Common myeloid progenitor, CD34-positive (primary cell): ENCODE measurements around the gene TACC2.

ENCODE experiments used
- CTCF ChIA-PET: fragments of 350-600 bp; sonication (Branson Sonifier 250); formaldehyde crosslinking; loops from one replicate; lab custom pipeline; 2021; ENCODE audit warnings: antibody characterized with exemption; lab: Charles Lee
- POLR2A ChIA-PET: fragments of 350-600 bp; sonication (Branson Sonifier 250); formaldehyde crosslinking; loops from one replicate; lab custom pipeline; 2021; ENCODE audit warnings: antibody characterized with exemption; lab: Charles Lee
- DNase-seq, 3 donors: peaks; one replicate each; pipeline versions ENCODE4 v3.0.0 to v3.0.0-alpha.2; 2013
- H3K27ac ChIP-seq, 2 experiments: 1 replicate in 1 of 2; 2 replicates in 1 of 2; pipeline ENCODE4 v1.7.0; 2013; ENCODE audit warnings: inconsistent platforms in 2 of 2, low read length in 2 of 2, mild to moderate bottlenecking in 2 of 2, low read depth in 1 of 2, moderate library complexity in 1 of 2; ENCODE audit not compliant: severe bottlenecking in 2 of 2, insufficient read depth in 1 of 2, poor library complexity in 1 of 2
- H3K27me3 ChIP-seq, 5 experiments: replicated peaks in 2 of 5; 1 replicate in 3 of 5; 2 replicates in 2 of 5; pipeline versions ENCODE4 v1.6.1 to v1.7.0; 2013; ENCODE audit warnings: low read length in 4 of 5, mild to moderate bottlenecking in 2 of 5, moderate library complexity in 2 of 5, inconsistent platforms in 1 of 5; ENCODE audit not compliant: insufficient read depth in 5 of 5, control insufficient read depth in 4 of 5
- H3K36me3 ChIP-seq, 4 experiments: 1 replicate in 2 of 4; 2 replicates in 2 of 4; pipeline versions ENCODE4 v1.6.1 to v1.7.0; 2013; ENCODE audit warnings: low read length in 3 of 4, control low read depth in 1 of 4, mild to moderate bottlenecking in 1 of 4; ENCODE audit not compliant: control insufficient read depth in 4 of 4, insufficient read depth in 4 of 4
- H3K4me1 ChIP-seq, 4 experiments: 1 replicate in 3 of 4; 2 replicates in 1 of 4; pipeline versions ENCODE4 v1.6.1 to v1.7.1; 2013; ENCODE audit warnings: low read length in 3 of 4, mild to moderate bottlenecking in 3 of 4, control low read depth in 1 of 4, inconsistent platforms in 1 of 4, moderate library complexity in 1 of 4; ENCODE audit not compliant: control insufficient read depth in 4 of 4, insufficient read depth in 4 of 4; ENCODE audit errors: control extremely low read depth in 1 of 4
- H3K4me3 ChIP-seq, 7 experiments: 1 replicate in 4 of 7; 2 replicates in 3 of 7; pipeline versions ENCODE4 v1.5.1 to v1.7.0; 2013; ENCODE audit warnings: mild to moderate bottlenecking in 7 of 7, low read length in 6 of 7, moderate library complexity in 6 of 7, inconsistent platforms in 2 of 7, low read depth in 2 of 7, control low read depth in 1 of 7; ENCODE audit not compliant: insufficient read depth in 4 of 7, control insufficient read depth in 1 of 7; ENCODE audit errors: extremely low read depth in 1 of 7
- H3K9me3 ChIP-seq, 5 experiments: 1 replicate in 4 of 5; 2 replicates in 1 of 5; pipeline versions ENCODE4 v1.6.1 to v1.7.1; 2013; ENCODE audit warnings: low read length in 4 of 5, mild to moderate bottlenecking in 2 of 5, inconsistent platforms in 1 of 5, low read depth in 1 of 5, moderate library complexity in 1 of 5; ENCODE audit not compliant: control insufficient read depth in 4 of 5, insufficient read depth in 2 of 5; ENCODE audit errors: control extremely low read depth in 1 of 5
- WGBS: methylation state at CpG from one replicate; pipeline ENCODE4 v1.1.5; 2013; ENCODE audit not compliant: insufficient coverage; 5-methylcytosine and 5-hydroxymethylcytosine counted together

Gene TACC2

DNA sequence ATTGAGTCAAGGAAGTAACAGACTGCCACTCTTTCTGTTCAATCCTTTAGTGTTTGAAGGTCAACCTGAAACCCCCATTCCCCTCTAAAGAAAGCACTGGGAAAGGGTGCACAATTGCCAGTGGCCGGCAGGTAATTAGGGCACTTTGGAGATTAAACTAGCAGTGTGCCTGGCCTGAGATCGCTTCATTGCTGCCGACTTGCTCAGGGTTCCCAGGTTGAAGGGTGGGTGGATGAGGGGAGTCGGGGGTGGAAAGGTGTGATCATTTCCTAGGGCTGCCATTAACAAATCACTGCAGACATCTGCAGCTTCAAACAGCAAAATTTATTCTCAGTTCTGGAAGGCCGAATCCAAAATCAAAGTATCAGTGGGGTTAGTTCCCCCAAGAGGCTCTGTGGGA, 265.9 kb downstream of the TACC2 start:
- H3K36me3 ChIP-seq, result no peaks in the 10 kb centered on the region
- ChIA-PET CTCF (no interaction called here), POLR2A (no interaction called here)
- H3K9me3 ChIP-seq, result no peaks in the 10 kb centered on the region
- no peak overlapping the region for H3K27ac ChIP-seq
- H3K4me3 ChIP-seq, result no peak overlapping the region
- peaks cover 0 to 4% (median 0%) of the 10 kb centered on the region in 4 experiments for H3K4me1 ChIP-seq
- WGBS, result 100% methylated on average over 2 of the region's 5 CpGs
- no peak for DNase-seq
- H3K27me3 ChIP-seq, result peaks cover 0 to 7% (median under 1%) of the 10 kb centered on the region in 5 experiments

DNA sequence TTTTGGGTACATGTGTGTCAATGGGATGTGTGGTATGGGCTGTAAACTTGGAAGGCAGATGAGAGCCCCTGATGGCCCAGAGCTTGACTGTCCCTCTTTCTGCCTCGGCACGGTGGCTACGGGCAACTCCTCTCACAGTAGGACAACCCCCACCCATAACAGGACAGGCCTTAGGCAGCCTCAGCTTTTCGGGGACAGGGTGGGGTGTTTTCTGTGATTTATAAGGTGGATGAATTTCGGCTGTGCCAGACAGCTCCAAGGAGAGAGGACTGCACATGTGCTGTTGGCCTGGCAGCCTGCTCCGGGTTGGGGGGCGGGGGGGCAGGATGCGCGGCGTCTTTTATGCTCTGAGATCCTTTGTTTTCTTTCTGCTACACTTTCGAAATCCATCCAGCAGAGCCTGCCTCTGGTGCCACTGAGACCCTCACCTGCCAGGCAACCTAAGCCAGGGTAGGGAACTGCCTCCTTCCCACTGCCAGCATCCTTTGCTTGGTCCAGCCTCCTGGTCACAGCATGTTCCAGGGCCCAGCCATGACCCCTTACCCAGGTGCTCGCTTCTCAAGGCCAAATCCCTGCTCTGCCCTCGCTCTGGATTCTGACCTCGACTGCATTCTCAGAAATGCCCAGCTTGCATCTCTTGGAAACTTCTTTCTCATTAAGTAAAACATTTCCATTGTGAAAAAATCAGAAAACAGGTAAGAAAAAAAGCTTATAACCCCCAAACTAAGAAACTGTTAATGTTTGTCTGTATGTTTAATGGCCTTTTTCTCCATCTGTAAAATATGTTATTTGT, 266.7 kb downstream of the TACC2 start:
- CTCF ChIA-PET, result interaction anchor here (0.7 kb wide), 1 partner anchor 12 kb away, joined by 3 read pairs; no protein-coding TSS in a partner anchor
- no peak for DNase-seq
- Histone ChIP-seq H3K9me3 (peaks cover 0 to under 1% (median 0%) of the 10 kb centered on the region in 5 experiments), H3K27ac (no peak overlapping the region), H3K27me3 (peaks cover 0 to 7% (median 2%) of the 10 kb centered on the region in 5 experiments), H3K36me3 (no peaks in the 10 kb centered on the region), H3K4me3 (no peak overlapping the region), H3K4me1 (peaks cover 0 to 4% (median 0%) of the 10 kb centered on the region in 4 experiments)
- 93% methylated on average over 8 of the region's 14 CpGs for WGBS
- POLR2A ChIA-PET, result no interaction called here

DNA sequence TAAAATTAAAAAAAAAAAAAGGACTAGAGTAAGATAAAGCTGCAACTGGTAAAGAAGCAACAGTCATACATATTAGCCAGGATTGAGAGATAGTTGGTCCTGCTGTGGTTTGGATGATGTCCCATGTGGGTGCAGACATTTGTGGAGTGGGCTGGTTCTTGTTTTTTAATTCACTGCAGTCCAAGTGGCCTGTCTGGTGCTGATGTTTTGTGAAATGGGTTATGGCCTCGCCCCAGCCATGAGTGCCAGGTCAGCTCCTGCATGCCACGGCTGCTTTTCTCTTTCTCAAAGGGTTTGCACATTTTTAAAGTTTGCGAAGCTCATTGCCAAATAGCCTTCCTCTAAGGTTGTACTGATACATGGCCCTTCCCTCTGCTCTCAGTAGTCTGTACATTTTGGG, 268.1 kb downstream of the TACC2 start:
- Histone ChIP-seq H3K4me3 (no peak overlapping the region), H3K36me3 (no peaks in the 10 kb centered on the region), H3K27ac (no peak overlapping the region), H3K4me1 (peaks cover 0 to 4% (median 0%) of the 10 kb centered on the region in 4 experiments), H3K9me3 (peaks cover 0 to 5% (median 0%) of the 10 kb centered on the region in 5 experiments), H3K27me3 (peaks cover 0 to 7% (median 2%) of the 10 kb centered on the region in 5 experiments)
- ChIA-PET CTCF (no interaction called here), POLR2A (no interaction called here)
- 100% methylated on average over 3 of the region's 3 CpGs for WGBS
- DNase-seq, result no peak

DNA sequence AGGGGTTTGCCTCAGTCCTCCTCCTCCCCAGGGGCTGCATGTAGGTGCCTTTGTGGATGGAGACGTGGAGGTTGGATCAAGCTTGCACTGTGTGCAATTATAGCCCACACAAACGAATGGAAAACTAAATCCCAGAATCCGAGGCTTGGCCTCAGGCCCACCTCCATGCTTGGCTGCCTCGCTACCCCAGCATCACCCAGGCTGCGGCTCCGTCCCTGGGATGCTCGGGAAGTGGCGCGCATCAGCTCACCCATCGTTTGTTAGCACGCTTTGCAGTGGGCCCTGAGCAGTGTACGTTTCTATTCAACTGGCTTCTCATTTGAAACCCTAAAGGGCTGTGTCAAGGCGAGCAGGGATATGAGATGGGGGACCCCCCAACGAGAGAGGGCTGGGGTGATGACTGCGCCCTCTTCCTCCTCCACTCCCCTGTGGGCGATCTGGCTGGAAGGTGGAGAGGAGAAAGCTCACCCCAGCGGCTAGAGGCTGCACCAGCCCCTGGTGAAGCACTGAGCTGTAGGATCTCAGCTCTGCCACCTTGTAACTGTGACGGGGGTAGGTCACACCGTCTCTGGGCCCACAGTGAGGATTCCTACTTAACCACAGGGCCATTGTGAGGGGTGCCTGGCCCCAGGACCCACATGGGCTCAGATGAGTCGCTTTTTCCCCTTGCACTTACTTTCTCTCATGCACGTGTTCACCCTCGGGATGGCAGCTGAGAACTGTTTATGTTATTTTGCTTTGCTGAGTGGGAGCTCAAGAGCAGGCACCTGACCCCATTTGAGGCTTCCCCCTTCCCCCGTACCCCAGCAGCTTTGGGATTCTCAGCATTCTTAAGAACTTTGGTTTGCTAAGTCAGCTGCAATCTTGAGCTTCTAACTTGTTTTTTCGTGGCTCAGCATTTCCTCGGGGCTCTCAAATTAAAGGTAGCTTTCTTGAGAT, 269.4 kb downstream of the TACC2 start:
- peaks cover 0 to 7% (median 0%) of the 10 kb centered on the region in 5 experiments for H3K27me3 ChIP-seq
- POLR2A ChIA-PET, result no interaction called here
- H3K9me3 ChIP-seq, result peaks cover 0 to 5% (median 0%) of the 10 kb centered on the region in 5 experiments
- H3K4me3 ChIP-seq, result no peak overlapping the region
- CTCF ChIA-PET, result interaction anchor here (2.0 kb wide), 1 partner anchor 10 kb away, joined by 10 read pairs; no protein-coding TSS in a partner anchor
- no peaks in the 10 kb centered on the region for H3K36me3 ChIP-seq
- 89% methylated on average over 21 of the region's 25 CpGs for WGBS
- H3K27ac ChIP-seq, result no peak overlapping the region
- H3K4me1 ChIP-seq, result no peaks in the 10 kb centered on the region
- no peak for DNase-seq

DNA sequence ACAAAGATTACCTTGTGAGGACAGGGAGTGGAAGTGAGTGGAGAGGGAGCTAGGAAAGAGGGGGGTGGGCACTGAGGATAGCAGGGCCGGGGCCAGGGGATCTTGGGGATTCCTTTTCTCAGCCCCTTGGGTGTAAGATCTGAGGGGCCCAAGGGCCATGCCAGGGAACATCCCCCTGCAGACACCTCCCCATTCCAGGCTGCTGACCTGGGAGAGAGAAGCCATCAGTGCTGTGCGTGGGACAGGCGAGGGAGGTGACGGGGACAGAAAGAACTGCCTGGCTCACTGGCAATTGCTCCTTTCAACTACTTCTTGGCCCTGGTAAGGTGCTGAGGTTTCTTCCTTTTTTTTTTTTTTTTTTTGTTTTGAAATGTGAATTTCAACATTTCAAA, 270.1 kb downstream of the TACC2 start:
- H3K9me3 ChIP-seq, result peaks cover 0 to 5% (median 0%) of the 10 kb centered on the region in 5 experiments
- POLR2A ChIA-PET, result no interaction called here
- 100% methylated on average over 2 of the region's 4 CpGs for WGBS
- no peak overlapping the region for H3K27ac ChIP-seq
- no peaks in the 10 kb centered on the region for H3K36me3 ChIP-seq
- peaks cover 0 to 7% (median 0%) of the 10 kb centered on the region in 5 experiments for H3K27me3 ChIP-seq
- DNase-seq, result no peak
- no peak overlapping the region for H3K4me3 ChIP-seq
- CTCF ChIA-PET, result interaction anchor here (2.0 kb wide), 1 partner anchor 9 kb away, joined by 10 read pairs; no protein-coding TSS in a partner anchor
- H3K4me1 ChIP-seq, result no peaks in the 10 kb centered on the region

DNA sequence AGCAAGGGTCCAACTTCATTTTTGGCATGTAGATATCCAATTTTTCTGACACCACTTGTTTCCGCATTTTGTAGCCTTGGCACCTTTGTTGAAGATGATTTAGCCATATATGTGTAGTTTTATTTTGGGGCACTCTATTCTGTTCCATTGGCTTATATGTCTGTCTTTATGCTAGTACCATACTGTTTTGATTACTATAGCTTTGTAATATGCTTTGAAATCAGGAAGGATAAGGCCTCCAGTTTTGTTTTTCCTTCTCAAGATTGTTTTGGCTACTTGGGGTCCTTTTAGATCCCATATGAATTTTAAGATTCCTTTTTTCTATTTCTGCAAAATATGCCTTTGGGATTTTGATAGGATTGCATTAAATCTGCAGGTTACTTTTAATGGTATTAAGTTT, 272.6 kb downstream of the TACC2 start:
- no peak overlapping the region for H3K27ac ChIP-seq
- H3K36me3 ChIP-seq, result no peaks in the 10 kb centered on the region
- H3K4me3 ChIP-seq, result no peak overlapping the region
- DNase-seq, result no peak
- no CpG with 5 or more reads among the region's 1 CpG for WGBS
- H3K9me3 ChIP-seq, result peaks cover 0 to 5% (median 0%) of the 10 kb centered on the region in 5 experiments
- ChIA-PET POLR2A (no interaction called here), CTCF (no interaction called here)
- peaks cover 0 to 7% (median 0%) of the 10 kb centered on the region in 5 experiments for H3K27me3 ChIP-seq
- no peaks in the 10 kb centered on the region for H3K4me1 ChIP-seq
